ENCODE results near the gene MTHFD1.

Gene MTHFD1

GRCh38 chr14:64463873-64464272 is 75.7 kb downstream of the MTHFD1 start:
- no peak for TF ChIP-seq CTCF (IDR thresholded peaks at IDR 0.05; ENCODE audit: low read depth, low read length, missing control alignments)
- DNase-seq (ENCODE audit: extremely low read depth, low read depth): no peak
- H3K4me3 ChIP-seq (replicated peaks; ENCODE audit: low read depth, low read length): no peak overlapping the region

DNA sequence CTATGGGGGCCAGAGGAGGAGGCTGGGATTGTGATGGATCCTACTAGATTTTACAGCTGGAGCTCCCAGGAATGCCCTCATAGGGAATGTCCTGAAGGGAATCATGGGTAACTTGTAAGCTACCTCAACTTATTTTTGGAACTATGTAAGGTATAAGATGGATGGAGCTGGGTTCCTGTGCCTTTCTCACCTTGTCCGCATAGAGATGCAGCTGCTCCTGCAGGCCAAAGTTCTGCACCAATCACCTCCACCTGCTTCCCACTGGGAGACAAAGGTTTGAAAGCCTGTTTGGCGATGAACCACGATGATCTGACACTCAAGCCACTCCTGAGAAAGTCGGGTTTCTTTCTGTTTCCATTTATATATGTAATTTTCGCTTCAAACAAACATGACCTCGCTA is 76.5 kb downstream of the MTHFD1 start:
- H3K4me3 ChIP-seq (replicated peaks; ENCODE audit: low read depth, low read length): peak overlapping the region; percentile 56
- no peak for TF ChIP-seq CTCF (IDR thresholded peaks at IDR 0.05; ENCODE audit: low read depth, low read length, missing control alignments)
- no peak for DNase-seq (ENCODE audit: extremely low read depth, low read depth)

DNA sequence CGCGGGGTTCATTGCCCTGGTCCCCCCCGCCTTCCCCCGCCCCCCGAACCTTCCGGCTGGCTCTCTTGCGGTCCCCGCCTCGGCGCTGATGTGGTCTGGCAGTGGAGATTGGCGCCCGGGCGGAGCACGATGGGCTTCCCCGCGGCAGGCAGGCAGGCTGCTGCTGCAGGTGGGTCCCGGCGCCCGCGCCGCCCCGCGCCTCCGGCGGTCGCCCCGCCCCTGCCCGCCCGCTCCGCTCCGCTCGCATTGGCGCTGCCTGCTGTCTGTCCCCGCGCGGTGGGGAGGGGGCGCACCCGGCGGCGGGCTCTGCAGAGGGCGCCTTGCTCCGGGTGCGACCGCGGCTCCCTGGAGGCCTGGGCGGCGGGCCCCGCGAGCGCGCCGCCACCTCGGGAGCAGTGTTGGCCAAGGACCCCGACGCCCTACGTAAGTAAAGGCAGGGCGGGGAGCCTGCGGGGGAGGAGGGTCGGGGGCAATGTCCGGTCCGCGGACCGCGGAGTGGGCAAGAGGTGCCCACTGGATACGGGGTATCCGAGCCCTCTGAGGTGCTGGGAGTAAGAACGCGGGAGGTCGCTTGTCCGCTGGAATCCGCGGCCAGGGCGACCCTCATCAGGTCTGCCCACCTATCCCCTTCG is 77.2 kb downstream of the MTHFD1 start, which contains the start of gene AKAP5:
Gene AKAP5 (plus strand): TSS at position 309 of the 632 bp plus-strand sequence. CDS start 2,896 bp downstream, outside the sequence.
- peak within 1 kb of the TSS; percentile 56 for H3K4me3 ChIP-seq (replicated peaks; ENCODE audit: low read depth, low read length)
- no peak for TF ChIP-seq CTCF (IDR thresholded peaks at IDR 0.05; ENCODE audit: low read depth, low read length, missing control alignments)
- no peak for DNase-seq (ENCODE audit: extremely low read depth, low read depth)

DNA sequence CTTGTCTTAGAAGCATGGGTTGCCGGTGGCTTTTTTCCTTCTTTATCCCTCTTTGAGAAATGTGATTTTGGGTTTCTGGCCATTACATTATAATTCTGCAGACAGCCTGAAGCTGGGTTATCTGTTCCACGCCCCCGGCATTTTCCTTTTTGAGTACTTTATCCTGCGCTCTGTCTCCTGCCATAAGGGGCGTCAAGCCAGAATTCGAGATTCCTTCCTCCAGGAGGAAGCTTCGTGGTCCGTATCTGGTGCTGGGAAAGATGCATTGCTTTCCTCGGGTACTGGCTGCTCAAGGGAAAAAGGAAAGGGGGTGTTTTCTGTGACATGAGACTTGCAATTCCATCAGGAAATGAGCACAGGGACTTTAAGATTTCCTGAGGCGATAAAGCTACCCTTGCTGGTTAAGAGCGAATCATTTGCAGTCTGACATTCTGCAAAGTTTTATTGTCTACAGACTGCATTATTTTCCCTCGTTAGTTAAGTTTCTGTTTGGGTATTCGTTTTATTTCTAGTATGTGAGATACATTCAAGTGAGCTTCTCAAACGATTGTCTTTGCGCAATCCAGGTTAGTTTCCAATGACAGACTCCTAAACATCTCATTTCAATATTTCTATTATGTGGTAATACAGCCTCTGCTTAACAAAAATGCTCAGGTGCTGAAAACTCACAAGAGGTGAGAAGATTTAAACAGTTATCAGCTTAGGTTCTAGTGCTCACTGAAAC is 77.8 kb downstream of the MTHFD1 start:
- DNase-seq (ENCODE audit: extremely low read depth, low read depth): no peak
- H3K4me3 ChIP-seq (replicated peaks; ENCODE audit: low read depth, low read length): peak overlapping the region; percentile 56
- peak; percentile 32 for TF ChIP-seq CTCF (IDR thresholded peaks at IDR 0.05; ENCODE audit: low read depth, low read length, missing control alignments)

DNA sequence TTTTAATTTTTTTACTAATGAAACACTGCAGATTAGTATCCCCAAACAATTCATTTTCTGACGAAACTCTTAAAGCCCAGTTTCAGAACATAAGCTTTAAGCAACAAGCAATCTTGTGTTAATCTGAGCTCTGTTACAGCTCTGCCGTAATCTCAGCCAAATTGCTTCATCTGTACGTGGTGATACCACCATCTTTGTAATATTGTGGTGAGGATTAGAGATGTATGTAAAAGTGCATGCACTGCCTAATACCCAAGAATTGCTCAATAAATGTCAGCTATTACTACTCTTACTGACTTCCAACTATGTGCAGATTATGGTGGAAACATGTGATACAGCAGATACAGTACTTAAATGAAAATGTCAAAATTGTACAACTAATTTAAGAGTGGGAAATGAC is 78.9 kb downstream of the MTHFD1 start:
- DNase-seq (ENCODE audit: extremely low read depth, low read depth): no peak
- no peak for TF ChIP-seq CTCF (IDR thresholded peaks at IDR 0.05; ENCODE audit: low read depth, low read length, missing control alignments)
- H3K4me3 ChIP-seq (replicated peaks; ENCODE audit: low read depth, low read length): no peak overlapping the region

DNA sequence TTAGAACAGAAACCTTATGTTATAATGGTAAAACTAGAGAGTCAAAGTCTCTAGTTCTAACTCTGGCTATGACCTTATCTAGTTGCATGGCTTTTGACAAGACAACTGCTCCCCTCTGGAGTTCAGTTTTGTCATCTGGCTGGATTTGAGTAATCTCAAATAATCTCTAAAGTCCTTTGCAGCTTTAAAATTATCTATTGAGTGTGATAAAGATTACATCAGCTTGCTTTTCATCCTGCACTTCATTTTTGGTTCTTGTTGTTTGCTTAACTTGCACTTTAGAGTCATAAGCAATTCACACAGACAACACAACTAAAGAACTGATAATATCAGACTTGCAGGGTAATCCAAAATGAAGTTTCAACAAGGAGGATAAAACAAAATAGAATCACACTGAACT is 79.4 kb downstream of the MTHFD1 start:
- no peak overlapping the region for H3K4me3 ChIP-seq (replicated peaks; ENCODE audit: low read depth, low read length)
- DNase-seq (ENCODE audit: extremely low read depth, low read depth): no peak
- no peak for TF ChIP-seq CTCF (IDR thresholded peaks at IDR 0.05; ENCODE audit: low read depth, low read length, missing control alignments)

Measured in HFF-Myc (cell line).